ENCODE results near the gene COL11A1. TPM values are rescaled to one million over a fixed set of nuclear protein-coding genes. Genes with fewer than 3 reads are reported as not detected.

Gene COL11A1
- total and polyA plus RNA-seq, 12 donors: 0.27 to 61.9 (median 2.5) TPM

GRCh38 chr1:102891868-102892625, 216.3 kb downstream of the COL11A1 start:
- TF ChIP-seq CTCF (IDR thresholded peaks at IDR 0.05) (no peak), POLR2A (IDR thresholded peaks at IDR 0.05) (no peak)
- DNase-seq: peak in 1 of 7 donors; percentile 4
- intact Hi-C loops (cut with DNase I): no loop called here

GRCh38 chr1:102886638-102887037, 221.7 kb downstream of the COL11A1 start:
- Histone ChIP-seq H3K27ac (no peak overlapping the region), H3K9me3 (replicated peaks in 1 of 3) (no peaks in the 10 kb centered on the region), H3K36me3 (replicated peaks in 1 of 2) (no peaks in the 10 kb centered on the region), H3K27me3 (no peaks in the 10 kb centered on the region), H3K4me3 (no peak overlapping the region), H3K4me1 (replicated peaks in 1 of 2) (no peaks in the 10 kb centered on the region)
- intact Hi-C loops (cut with DNase I): no loop called here
- no peak for DNase-seq
- 77 to 83% (median 80%) methylated on average over 4 of the region's 4 CpGs for WGBS, 4 donors
- TF ChIP-seq POLR2A (IDR thresholded peaks at IDR 0.05): no peak
- TF ChIP-seq CTCF (IDR thresholded peaks at IDR 0.05): no peak

More at GRCh38 chr1:102891868-102892625, 216.3 kb downstream of the COL11A1 start:
- Histone ChIP-seq H3K27me3 (no peaks in the 10 kb centered on the region), H3K27ac (peak overlapping the region in 4 of 5 donors; percentile 17 to 63 (median 40)), H3K36me3 (replicated peaks in 1 of 2) (no peaks in the 10 kb centered on the region), H3K9me3 (replicated peaks in 1 of 3) (no peaks in the 10 kb centered on the region), H3K4me1 (replicated peaks in 1 of 2) (peaks cover 0 to 9% of the 10 kb centered on the region in 2 donors), H3K4me3 (peak overlapping the region in 1 of 4 donors; percentile 17)
- 52 to 54% (median 53%) methylated on average over 4 of the region's 4 CpGs for WGBS, 4 donors

GRCh38 chr1:102884238-102884637, 224.1 kb downstream of the COL11A1 start:
- Histone ChIP-seq H3K36me3 (replicated peaks in 1 of 2) (no peaks in the 10 kb centered on the region), H3K27ac (no peak overlapping the region), H3K27me3 (no peaks in the 10 kb centered on the region), H3K9me3 (replicated peaks in 1 of 3) (no peaks in the 10 kb centered on the region), H3K4me1 (replicated peaks in 1 of 2) (no peaks in the 10 kb centered on the region), H3K4me3 (no peak overlapping the region)
- intact Hi-C loops (cut with DNase I): no loop called here
- TF ChIP-seq POLR2A (IDR thresholded peaks at IDR 0.05) (no peak), CTCF (IDR thresholded peaks at IDR 0.05) (no peak)
- WGBS, 4 donors: 77 to 88% (median 81%) methylated on average over 4 of the region's 4 CpGs
- DNase-seq: no peak

- Histone ChIP-seq H3K9me3 (replicated peaks in 1 of 3) (no peaks in the 10 kb centered on the region), H3K4me3 (no peak overlapping the region), H3K27me3 (no peaks in the 10 kb centered on the region), H3K36me3 (replicated peaks in 1 of 2) (no peaks in the 10 kb centered on the region), H3K4me1 (replicated peaks in 1 of 2) (no peaks in the 10 kb centered on the region), H3K27ac (no peak overlapping the region)
- TF ChIP-seq CTCF (IDR thresholded peaks at IDR 0.05) (no peak), POLR2A (IDR thresholded peaks at IDR 0.05) (no peak)
- intact Hi-C loops (cut with DNase I): no loop called here
- 74 to 87% (median 84%) methylated on average over 6 of the region's 6 CpGs for WGBS, 4 donors
- no peak for DNase-seq
Observed at GRCh38 chr1:102879439-102879993, 228.8 kb downstream of the COL11A1 start.

All from adrenal gland (tissue), 12 donors.